Uterus (tissue), 2 donors: ENCODE data around the gene INSC.

Experiments used
- POLR2A ChIP-seq, 2 donors: fragments of 450-650 bp; IDR thresholded peaks; one replicate each; pipeline ENCODE4 v1.6.1; 2016; ENCODE audit warnings: antibody characterized with exemption in 2 of 2, mild to moderate bottlenecking in 1 of 2, moderate library complexity in 1 of 2
- TF ChIP-seq, protein P1 (sequence below), 4 experiments: fragments of 200-600 bp in 2 of 4; fragments of 450-650 bp in 2 of 4; sonication (generic) in 2 of 4; IDR thresholded peaks; one replicate each; pipeline ENCODE4 v1.5.1; 2016 to 2019; ENCODE audit warnings: antibody characterized with exemption in 4 of 4, mild to moderate bottlenecking in 2 of 4, moderate library complexity in 1 of 4

DNA sequence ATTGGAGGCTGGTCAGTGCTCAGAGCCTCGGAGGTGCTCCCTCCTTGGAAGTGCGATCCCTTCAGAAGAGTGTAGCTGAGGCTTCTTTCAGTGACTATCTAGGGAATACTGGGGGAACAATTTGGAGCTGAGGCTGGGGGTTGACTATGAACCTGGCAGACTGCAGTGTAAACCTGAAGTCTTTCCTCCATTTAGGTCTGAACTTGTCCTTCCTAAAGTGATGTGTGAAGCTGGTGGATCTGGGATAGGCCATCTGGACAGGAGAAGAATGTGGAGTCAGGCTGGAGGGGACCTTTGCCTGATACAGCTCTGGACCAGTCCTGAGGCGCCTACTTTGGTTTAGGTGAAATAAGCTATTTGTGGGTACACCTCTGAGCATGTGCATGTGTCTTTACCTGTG is 3.5 kb upstream of the INSC start:
- TF ChIP-seq, protein P1, sequence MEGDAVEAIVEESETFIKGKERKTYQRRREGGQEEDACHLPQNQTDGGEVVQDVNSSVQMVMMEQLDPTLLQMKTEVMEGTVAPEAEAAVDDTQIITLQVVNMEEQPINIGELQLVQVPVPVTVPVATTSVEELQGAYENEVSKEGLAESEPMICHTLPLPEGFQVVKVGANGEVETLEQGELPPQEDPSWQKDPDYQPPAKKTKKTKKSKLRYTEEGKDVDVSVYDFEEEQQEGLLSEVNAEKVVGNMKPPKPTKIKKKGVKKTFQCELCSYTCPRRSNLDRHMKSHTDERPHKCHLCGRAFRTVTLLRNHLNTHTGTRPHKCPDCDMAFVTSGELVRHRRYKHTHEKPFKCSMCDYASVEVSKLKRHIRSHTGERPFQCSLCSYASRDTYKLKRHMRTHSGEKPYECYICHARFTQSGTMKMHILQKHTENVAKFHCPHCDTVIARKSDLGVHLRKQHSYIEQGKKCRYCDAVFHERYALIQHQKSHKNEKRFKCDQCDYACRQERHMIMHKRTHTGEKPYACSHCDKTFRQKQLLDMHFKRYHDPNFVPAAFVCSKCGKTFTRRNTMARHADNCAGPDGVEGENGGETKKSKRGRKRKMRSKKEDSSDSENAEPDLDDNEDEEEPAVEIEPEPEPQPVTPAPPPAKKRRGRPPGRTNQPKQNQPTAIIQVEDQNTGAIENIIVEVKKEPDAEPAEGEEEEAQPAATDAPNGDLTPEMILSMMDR (IDR thresholded peaks at IDR 0.05) = no peak
- TF ChIP-seq POLR2A (IDR thresholded peaks at IDR 0.05) = no peak
